Keratinocyte (primary cell): ENCODE measurements around the gene CEBPG. TPM values are rescaled to one million over a fixed set of nuclear protein-coding genes. Genes with fewer than 3 reads are reported as not detected.

Experiments used
- DNase-seq: peaks from one replicate; pipeline ENCODE4 v3.0.0-alpha.2; 2011; ENCODE audit warnings: low read depth, missing footprints, low spot score
- FAIRE-seq: peaks from 2 replicates; lab custom pipeline; 2011; peaks lifted over from hg19 to GRCh38; lab: Jason Lieb, UNC
- H2AFZ ChIP-seq: 2 replicates; pipeline ENCODE4 v1.6.0; 2012; ENCODE audit warnings: low read length, control low read depth, inconsistent platforms; ENCODE audit not compliant: control insufficient read depth
- H3K27ac ChIP-seq: 2 replicates; pipeline ENCODE4 v1.5.1; 2011; ENCODE audit warnings: low read length; ENCODE audit not compliant: control insufficient read depth, insufficient read depth
- H3K27me3 ChIP-seq: 3 replicates; pipeline ENCODE4 v1.6.0; 2011; ENCODE audit warnings: low read length; ENCODE audit not compliant: control insufficient read depth, insufficient read depth; ENCODE audit errors: extremely low read depth
- H3K36me3 ChIP-seq, 2 experiments: 2 replicates in 1 of 2; 3 replicates in 1 of 2; pipeline ENCODE4 v1.5.1; 2011; ENCODE audit warnings: low read length in 2 of 2, mild to moderate bottlenecking in 1 of 2; ENCODE audit not compliant: control insufficient read depth in 2 of 2, insufficient read depth in 2 of 2; ENCODE audit errors: extremely low read depth in 1 of 2
- H3K4me1 ChIP-seq: 3 replicates; pipeline ENCODE4 v1.5.1; 2011; ENCODE audit warnings: low read length; ENCODE audit not compliant: control insufficient read depth, insufficient read depth; ENCODE audit errors: extremely low read depth
- H3K4me2 ChIP-seq: 3 replicates; pipeline ENCODE4 v1.6.0; 2011; ENCODE audit warnings: low read depth, low read length; ENCODE audit not compliant: control insufficient read depth, insufficient read depth; ENCODE audit errors: extremely low read depth
- H3K4me3 ChIP-seq, 3 experiments: fragments of 200-600 bp in 1 of 3; sonication (generic) in 1 of 3; 2 replicates in 2 of 3; 3 replicates in 1 of 3; pipeline ENCODE4 v1.5.1; 2011 to 2016; ENCODE audit warnings: low read length in 3 of 3, mild to moderate bottlenecking in 3 of 3, control low read depth in 2 of 3, inconsistent platforms in 1 of 3, low read depth in 1 of 3, mixed read lengths in 1 of 3, mixed run types in 1 of 3, moderate library complexity in 1 of 3; ENCODE audit not compliant: control insufficient read depth in 2 of 3, insufficient read depth in 2 of 3; ENCODE audit errors: extremely low read depth in 1 of 3
- H3K79me2 ChIP-seq: 2 replicates; pipeline ENCODE4 v1.6.0; 2012; ENCODE audit warnings: low read length; ENCODE audit not compliant: control insufficient read depth, insufficient read depth
- H3K9ac ChIP-seq: 3 replicates; pipeline ENCODE4 v1.6.0; 2011; ENCODE audit warnings: low read length; ENCODE audit not compliant: control insufficient read depth, insufficient read depth; ENCODE audit errors: extremely low read depth
- H3K9me1 ChIP-seq: 3 replicates; pipeline ENCODE4 v1.6.0; 2011; ENCODE audit warnings: low read length; ENCODE audit not compliant: control insufficient read depth, insufficient read depth; ENCODE audit errors: extremely low read depth
- H3K9me3 ChIP-seq: 2 replicates; pipeline ENCODE4 v1.5.1; 2012; ENCODE audit warnings: low read depth, low read length; ENCODE audit not compliant: control insufficient read depth
- H4K20me1 ChIP-seq: 3 replicates; pipeline ENCODE4 v1.6.0; 2011; ENCODE audit warnings: low read length; ENCODE audit not compliant: control insufficient read depth, insufficient read depth; ENCODE audit errors: extremely low read depth
- EZH2 ChIP-seq: IDR thresholded peaks from one replicate; pipeline ENCODE4 v1.6.1; 2012; ENCODE audit warnings: inconsistent platforms, mild to moderate bottlenecking, low read length, moderate library complexity
- dilution Hi-C: fragments of 300-500 bp; cut with MboI; formaldehyde crosslinking; loops from one replicate; pipeline ENCODE4 v1.7.0; 2020; ENCODE audit warnings: low sequenced_read_pairs; ENCODE audit not compliant: extremely low pct_ligation_motif_present
- polyA plus RNA-seq, 5 experiments: library from polyadenylated mRNA; depleted of rRNA in 3 of 5; stranded (reverse) in 3 of 5; stranded (forward) in 1 of 5; unstranded in 1 of 5; fragments of >200 nt; gene quantifications; 1 replicate in 1 of 5; 2 replicates in 3 of 5; 3 replicates in 1 of 5; pipeline versions ENCODE4 v1.2.1 to v1.2.3, GENCODE V29; 2011 to 2012; ENCODE audit warnings: missing spikeins in 2 of 5, low read depth in 1 of 5, low replicate concordance in 1 of 5
- TF ChIP-seq, protein P1 (sequence below), 3 experiments: IDR thresholded peaks in 1 of 3; conservative IDR thresholded peaks in 1 of 3; optimal IDR thresholded peaks in 1 of 3; 2 replicates in 2 of 3; 3 replicates in 1 of 3; pipeline versions ENCODE3 to v1.5.1; 2011; ENCODE audit warnings: low read length in 3 of 3, mild to moderate bottlenecking in 3 of 3, moderate library complexity in 2 of 3, control low read depth in 1 of 3, inconsistent platforms in 1 of 3; ENCODE audit not compliant: insufficient read depth in 2 of 3; ENCODE audit errors: extremely low read depth in 1 of 3

Gene CEBPG
- polyA plus RNA-seq, 1 donor (not counting 4 experiments of a cell fraction or from before 2014, with no cell fraction given), result 31.9 TPM

DNA sequence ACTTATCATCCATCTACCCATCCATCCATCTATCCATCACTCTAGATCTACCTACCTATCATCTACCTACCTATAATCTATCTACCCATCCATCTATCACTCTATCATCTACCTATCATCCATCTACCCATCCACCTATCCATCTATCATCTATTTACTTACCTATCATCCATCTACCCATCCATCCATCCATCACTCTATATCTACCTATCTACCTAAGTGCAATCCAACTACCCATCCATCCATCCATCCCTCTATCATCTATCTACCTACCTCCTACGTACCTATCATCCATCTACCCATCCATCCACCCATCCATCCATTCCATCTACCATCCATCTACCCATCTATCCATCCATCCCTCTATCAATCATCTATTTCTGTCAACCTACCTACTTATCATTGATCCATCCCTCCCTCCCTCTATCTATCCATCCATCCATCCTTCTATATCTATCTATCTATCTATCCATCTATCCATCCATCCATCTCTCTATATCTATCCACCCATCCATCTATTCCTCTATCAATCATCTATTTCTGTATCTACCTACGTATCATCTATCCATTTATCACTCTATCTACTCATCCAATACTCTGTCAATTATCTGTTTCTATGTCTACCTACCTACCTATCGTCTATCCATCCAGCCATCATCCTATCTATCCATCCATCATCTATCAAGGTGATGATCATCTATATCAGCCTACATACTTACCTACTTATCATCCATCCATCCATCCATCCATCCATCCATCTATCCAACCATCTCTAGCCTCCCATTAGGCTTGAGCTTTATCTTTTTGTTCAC lies 49.1 kb downstream of the CEBPG start:
- Histone ChIP-seq H3K36me3 (no peaks in the 10 kb centered on the region), H3K9ac (no peak overlapping the region), H3K79me2 (no peaks in the 10 kb centered on the region), H3K27me3 (no peaks in the 10 kb centered on the region), H3K4me2 (no peak overlapping the region), H3K9me3 (no peaks in the 10 kb centered on the region), H3K9me1 (no peaks in the 10 kb centered on the region), H4K20me1 (no peaks in the 10 kb centered on the region), H3K4me1 (no peaks in the 10 kb centered on the region), H2AFZ (no peak overlapping the region), H3K4me3 (no peak overlapping the region), H3K27ac (no peak overlapping the region)
- dilution Hi-C loops, result no loop called here
- FAIRE-seq, result no peak
- no peak for DNase-seq
- TF ChIP-seq, protein P1, sequence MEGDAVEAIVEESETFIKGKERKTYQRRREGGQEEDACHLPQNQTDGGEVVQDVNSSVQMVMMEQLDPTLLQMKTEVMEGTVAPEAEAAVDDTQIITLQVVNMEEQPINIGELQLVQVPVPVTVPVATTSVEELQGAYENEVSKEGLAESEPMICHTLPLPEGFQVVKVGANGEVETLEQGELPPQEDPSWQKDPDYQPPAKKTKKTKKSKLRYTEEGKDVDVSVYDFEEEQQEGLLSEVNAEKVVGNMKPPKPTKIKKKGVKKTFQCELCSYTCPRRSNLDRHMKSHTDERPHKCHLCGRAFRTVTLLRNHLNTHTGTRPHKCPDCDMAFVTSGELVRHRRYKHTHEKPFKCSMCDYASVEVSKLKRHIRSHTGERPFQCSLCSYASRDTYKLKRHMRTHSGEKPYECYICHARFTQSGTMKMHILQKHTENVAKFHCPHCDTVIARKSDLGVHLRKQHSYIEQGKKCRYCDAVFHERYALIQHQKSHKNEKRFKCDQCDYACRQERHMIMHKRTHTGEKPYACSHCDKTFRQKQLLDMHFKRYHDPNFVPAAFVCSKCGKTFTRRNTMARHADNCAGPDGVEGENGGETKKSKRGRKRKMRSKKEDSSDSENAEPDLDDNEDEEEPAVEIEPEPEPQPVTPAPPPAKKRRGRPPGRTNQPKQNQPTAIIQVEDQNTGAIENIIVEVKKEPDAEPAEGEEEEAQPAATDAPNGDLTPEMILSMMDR (optimal IDR thresholded peaks at IDR 0.05 in 1 of 3, IDR thresholded peaks at IDR 0.05 in 1 of 3, conservative IDR thresholded peaks at IDR 0.05 in 1 of 3; ENCODE audit: extremely low read depth in 1 of 3, insufficient read depth in 2 of 3, low read length in 3 of 3), result no peak
- no peak for TF ChIP-seq EZH2

DNA sequence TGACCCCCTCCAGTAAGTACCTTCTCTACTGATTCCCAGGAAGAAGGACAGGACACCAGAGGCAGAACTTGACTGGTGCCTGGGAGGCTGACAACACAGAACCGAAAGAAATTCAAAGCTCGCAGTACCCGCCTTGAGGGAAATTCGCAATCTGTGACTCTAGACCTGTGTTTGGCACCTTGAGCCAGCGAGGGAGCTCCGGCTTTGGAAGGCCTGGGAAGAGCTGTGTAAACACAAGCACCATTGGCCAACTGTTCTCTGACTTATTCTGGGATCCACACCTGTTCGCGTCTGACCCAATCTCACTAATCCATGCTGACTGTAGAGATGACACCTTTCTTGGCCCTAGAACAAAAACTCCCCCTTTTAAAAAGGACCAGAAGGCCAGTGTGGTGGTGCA lies 50.7 kb downstream of the CEBPG start:
- no peak overlapping the region for H2AFZ ChIP-seq
- H3K9ac ChIP-seq, result no peak overlapping the region
- no peak overlapping the region for H3K4me2 ChIP-seq
- no peaks in the 10 kb centered on the region for H3K4me1 ChIP-seq
- DNase-seq, result no peak
- H3K9me3 ChIP-seq, result no peaks in the 10 kb centered on the region
- dilution Hi-C loops, result no loop called here
- TF ChIP-seq, protein P1 (optimal IDR thresholded peaks at IDR 0.05 in 1 of 3, IDR thresholded peaks at IDR 0.05 in 1 of 3, conservative IDR thresholded peaks at IDR 0.05 in 1 of 3; ENCODE audit: extremely low read depth in 1 of 3, insufficient read depth in 2 of 3, low read length in 3 of 3), result no peak
- H3K9me1 ChIP-seq, result no peaks in the 10 kb centered on the region
- FAIRE-seq, result no peak
- H3K4me3 ChIP-seq, result no peak overlapping the region
- no peaks in the 10 kb centered on the region for H3K36me3 ChIP-seq
- no peaks in the 10 kb centered on the region for H3K79me2 ChIP-seq
- no peak overlapping the region for H3K27ac ChIP-seq
- H4K20me1 ChIP-seq, result no peaks in the 10 kb centered on the region
- H3K27me3 ChIP-seq, result no peaks in the 10 kb centered on the region
